ENCODE measurements around the gene MTA2.
A peak's percentile ranks its signal among the peaks of the same experiment; 100 is the strongest.

Gene MTA2

DNA sequence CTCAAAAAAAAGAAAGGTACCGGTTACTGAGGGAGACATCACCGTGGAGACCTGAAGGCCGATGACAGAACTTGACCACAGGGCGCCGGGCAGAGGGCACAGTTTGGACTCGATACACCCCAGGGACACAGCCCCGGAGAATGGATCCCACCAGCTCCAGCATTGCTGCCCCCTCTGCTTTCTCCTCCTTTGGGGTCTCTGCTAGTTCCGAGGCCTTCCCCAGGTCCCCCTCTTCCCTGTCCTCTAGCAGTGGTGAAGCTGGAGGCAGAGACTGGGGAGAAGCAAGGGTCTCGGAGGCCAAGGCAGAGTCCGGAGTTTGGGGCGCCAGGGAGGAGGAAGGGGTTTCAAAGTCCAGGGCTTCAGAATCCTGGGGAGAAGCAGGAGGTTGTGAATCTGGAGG, 23.1 kb downstream of the MTA2 start:
- TF ChIP-seq, protein P1, sequence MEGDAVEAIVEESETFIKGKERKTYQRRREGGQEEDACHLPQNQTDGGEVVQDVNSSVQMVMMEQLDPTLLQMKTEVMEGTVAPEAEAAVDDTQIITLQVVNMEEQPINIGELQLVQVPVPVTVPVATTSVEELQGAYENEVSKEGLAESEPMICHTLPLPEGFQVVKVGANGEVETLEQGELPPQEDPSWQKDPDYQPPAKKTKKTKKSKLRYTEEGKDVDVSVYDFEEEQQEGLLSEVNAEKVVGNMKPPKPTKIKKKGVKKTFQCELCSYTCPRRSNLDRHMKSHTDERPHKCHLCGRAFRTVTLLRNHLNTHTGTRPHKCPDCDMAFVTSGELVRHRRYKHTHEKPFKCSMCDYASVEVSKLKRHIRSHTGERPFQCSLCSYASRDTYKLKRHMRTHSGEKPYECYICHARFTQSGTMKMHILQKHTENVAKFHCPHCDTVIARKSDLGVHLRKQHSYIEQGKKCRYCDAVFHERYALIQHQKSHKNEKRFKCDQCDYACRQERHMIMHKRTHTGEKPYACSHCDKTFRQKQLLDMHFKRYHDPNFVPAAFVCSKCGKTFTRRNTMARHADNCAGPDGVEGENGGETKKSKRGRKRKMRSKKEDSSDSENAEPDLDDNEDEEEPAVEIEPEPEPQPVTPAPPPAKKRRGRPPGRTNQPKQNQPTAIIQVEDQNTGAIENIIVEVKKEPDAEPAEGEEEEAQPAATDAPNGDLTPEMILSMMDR (IDR thresholded peaks at IDR 0.05; ENCODE audit: insufficient read depth, missing control alignments) = no peak
- FAIRE-seq (no peak), DNase-seq (ENCODE audit: insufficient read length, low spot score) (no peak)

DNA sequence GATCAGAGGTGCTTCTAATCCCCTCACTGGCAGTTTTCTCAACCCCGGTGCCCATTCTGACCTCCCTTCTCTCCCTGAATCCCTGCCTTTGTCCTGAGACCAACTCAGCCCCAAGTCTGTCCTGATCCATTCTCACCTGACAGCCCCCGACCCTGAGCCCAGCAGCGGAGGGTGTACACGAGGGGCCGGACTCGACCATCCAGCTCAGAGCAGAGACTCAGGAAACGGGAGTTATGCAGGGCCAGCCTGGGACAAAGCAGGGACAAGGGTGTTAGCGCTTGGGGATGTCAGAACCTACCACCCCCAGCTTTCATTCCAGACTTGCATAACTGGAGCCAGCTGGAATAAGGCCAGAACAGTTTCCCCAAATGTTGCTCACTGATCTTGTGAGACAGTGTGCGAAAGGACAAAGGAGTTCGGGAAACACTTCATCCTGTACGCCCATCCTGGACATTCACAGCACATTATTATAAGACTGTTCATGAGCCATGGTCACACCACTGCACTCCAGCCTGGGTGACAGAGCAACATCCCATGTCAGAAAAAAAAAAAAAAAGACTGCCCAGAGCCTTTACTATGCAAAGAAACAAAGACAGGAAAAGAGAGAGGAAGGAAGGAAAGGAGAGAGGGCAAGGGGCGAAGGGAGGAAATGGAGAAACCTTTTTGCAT, 24.5 kb downstream of the MTA2 start:
- TF ChIP-seq, protein P1 (IDR thresholded peaks at IDR 0.05; ENCODE audit: insufficient read depth, missing control alignments) = no peak
- DNase-seq (ENCODE audit: insufficient read length, low spot score) (no peak), FAIRE-seq (no peak)

DNA sequence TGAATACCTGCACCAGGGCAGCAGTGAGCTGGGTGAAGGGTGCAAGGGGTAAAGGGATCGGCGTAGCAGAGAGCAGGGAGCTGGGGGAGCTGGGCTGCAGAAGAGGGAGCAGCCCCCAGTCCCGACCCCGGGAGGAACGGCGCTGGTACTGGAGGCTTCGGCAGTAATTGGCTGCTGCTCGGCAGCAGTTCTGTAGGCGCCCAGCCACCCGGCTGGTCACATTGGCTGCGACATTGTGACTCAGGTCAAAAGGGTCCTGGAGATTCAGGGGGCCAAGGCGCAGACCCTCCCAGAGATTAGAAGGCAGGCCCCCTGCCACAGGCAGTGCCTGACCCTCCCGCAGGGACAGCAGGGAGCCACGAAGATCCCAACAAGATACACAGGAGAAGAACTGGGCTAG, 25.8 kb downstream of the MTA2 start:
- no peak for FAIRE-seq

DNA sequence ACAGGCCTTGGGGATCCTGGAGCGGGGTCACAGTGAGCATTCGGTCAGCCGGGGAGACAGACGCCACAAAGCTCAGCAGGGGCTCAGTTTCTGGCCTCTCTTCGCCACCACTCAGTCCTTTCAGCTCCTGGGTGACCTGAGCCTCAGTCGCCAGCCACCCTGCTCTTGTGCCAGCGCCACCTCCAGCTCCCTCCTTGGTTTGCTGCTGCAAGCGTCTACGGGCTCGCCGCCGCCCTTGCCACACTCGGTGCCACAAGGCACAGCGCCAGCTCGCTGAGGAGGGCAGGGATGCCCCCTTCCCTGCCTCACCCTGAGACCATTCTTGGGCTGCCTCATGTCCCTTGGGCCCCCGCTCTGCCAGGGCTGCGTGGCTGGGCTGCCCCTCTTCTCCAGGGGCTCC, 26.5 kb downstream of the MTA2 start:
- DNase-seq (ENCODE audit: insufficient read length, low spot score) (no peak), FAIRE-seq (no peak)
- TF ChIP-seq, protein P1 (IDR thresholded peaks at IDR 0.05; ENCODE audit: insufficient read depth, missing control alignments) = no peak

More for the DNA sequence above, 25.8 kb downstream of the MTA2 start:
- TF ChIP-seq, protein P1 (IDR thresholded peaks at IDR 0.05; ENCODE audit: insufficient read depth, missing control alignments) = no peak
- no peak for DNase-seq (ENCODE audit: insufficient read length, low spot score)

DNA sequence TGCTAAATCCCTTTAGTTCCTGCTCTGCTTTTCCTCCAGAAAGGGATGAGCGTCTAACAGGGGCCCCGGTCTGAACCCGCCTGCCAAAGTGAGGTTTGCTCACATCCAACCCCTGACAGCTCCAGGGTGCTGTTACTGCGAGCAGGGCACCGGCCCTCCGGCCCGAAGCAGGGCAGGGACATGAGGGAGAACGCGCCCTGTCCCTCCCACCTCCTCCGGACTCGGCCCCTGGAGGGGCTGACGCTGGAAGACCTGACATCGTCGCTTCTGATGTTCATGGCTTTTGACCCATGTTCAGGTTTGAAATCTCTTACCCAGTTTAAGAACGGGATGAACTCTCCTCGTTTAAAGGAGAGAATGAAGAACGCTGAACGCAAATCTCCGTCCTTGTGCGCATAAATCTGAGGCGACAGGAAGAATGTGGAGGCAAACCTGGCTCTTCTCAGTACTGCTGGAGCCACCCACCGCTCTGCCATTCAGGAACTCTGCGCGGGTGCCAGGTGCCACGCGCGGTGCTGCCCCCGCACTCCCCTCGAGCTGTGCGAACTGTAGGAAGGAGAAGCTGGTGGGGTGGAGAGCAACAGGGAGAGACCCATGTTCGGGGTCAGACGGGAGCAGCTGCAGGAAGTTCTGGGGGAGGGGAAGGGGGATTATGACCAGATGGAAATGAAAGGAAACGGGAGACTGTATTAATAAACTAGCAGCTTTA, 27.1 kb downstream of the MTA2 start:
- no peak for DNase-seq (ENCODE audit: insufficient read length, low spot score)
- no peak for FAIRE-seq

DNA sequence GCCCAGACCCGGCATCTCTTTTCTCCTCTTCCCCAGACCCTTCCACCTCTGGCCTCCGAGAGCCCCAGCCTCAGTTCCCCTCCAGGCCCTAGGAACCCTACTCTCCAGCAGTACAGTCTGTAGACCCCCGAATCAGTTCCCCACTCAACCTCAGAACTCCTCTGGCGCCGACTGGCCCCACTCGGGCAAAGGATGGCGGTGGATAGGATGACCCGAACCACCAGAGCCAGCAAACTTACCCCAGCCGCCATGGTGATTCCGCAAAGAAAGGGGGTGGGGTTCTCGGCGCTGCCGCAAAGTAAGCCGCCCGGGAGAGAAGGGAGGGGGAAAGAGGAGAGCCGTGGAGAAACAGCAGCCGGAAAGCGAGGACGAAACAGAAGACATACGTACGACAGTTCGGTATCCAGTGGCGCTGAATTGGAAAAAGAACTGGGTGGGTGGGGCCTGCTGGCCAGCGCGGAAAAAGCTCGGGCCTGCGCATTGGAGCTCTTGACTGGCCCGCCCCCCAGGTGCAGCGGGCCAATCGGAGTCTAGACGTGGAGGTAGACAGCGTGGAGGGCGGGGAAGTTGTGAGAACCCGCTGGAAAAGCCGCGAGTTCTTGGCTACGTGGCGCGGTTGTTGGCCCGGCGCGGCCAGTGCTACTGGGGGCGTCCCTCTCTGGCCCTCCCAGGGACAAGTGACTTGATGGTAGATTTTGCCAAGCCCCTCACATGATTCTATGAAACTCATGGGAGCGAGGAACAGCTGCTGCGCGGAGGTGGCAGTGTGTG, 27.9 kb downstream of the MTA2 start, which contains the start of gene EEF1G:
EEF1G (minus strand) TSS at position 300 of the 771 bp plus-strand sequence; CDS start at position 251, 49 bp downstream.
- DNase-seq (ENCODE audit: insufficient read length, low spot score) (peak; percentile 96), FAIRE-seq (no peak)
- TF ChIP-seq, protein P1 (IDR thresholded peaks at IDR 0.05; ENCODE audit: insufficient read depth, missing control alignments) = no peak

More for the DNA sequence above, 27.1 kb downstream of the MTA2 start:
- TF ChIP-seq, protein P1 (IDR thresholded peaks at IDR 0.05; ENCODE audit: insufficient read depth, missing control alignments) = no peak

Data from D721Med (cell line).